HG02938 (cell line): Measurements from ENCODE around the gene CFAP20DC.
"Not testable (repeated sequence)": the region's sequence is repeated elsewhere in the genome, so short reads cannot be mapped to it uniquely, and the experiment has no call there.

ENCODE experiments used
- ATAC-seq: cut with Tn5 transposase; IDR thresholded peaks from one replicate; pipeline ENCODE4 v1.9.1; 2021; ENCODE audit warnings: mild to moderate bottlenecking, moderate library complexity; ENCODE audit not compliant: unreplicated experiment

The CFAP20DC gene

GRCh38 chr3:58806551-58807244 lies 243.1 kb downstream of the CFAP20DC start:
- not testable (repeated sequence) for ATAC-seq

GRCh38 chr3:58804914-58805313 lies 244.9 kb downstream of the CFAP20DC start:
- no peak for ATAC-seq

- no peak for ATAC-seq
Observed at GRCh38 chr3:58801541-58801940, 248.3 kb downstream of the CFAP20DC start.

GRCh38 chr3:58800940-58801339 lies 248.9 kb downstream of the CFAP20DC start:
- ATAC-seq: no peak

GRCh38 chr3:58800032-58800431 lies 249.8 kb downstream of the CFAP20DC start:
- no peak for ATAC-seq

- ATAC-seq: no peak
Observed at GRCh38 chr3:58799271-58799670, 250.6 kb downstream of the CFAP20DC start.

- ATAC-seq: no peak
Observed at GRCh38 chr3:58798312-58798711, 251.5 kb downstream of the CFAP20DC start.

- no peak for ATAC-seq
Observed at GRCh38 chr3:58794750-58795149, 255.1 kb downstream of the CFAP20DC start.

GRCh38 chr3:58793938-58794337 lies 255.9 kb downstream of the CFAP20DC start:
- no peak for ATAC-seq

GRCh38 chr3:58792921-58793451 lies 256.8 kb downstream of the CFAP20DC start:
- no peak for ATAC-seq

- ATAC-seq: no peak
Observed at GRCh38 chr3:58789385-58789784, 260.4 kb downstream of the CFAP20DC start.

GRCh38 chr3:58784888-58785287 lies 264.9 kb downstream of the CFAP20DC start:
- ATAC-seq: no peak

GRCh38 chr3:58784425-58784824 lies 265.4 kb downstream of the CFAP20DC start:
- ATAC-seq: no peak

- ATAC-seq: no peak
Observed at GRCh38 chr3:58783845-58784244, 266.0 kb downstream of the CFAP20DC start.

GRCh38 chr3:58779934-58780333 lies 269.9 kb downstream of the CFAP20DC start:
- no peak for ATAC-seq

GRCh38 chr3:58776231-58776630 lies 273.6 kb downstream of the CFAP20DC start:
- ATAC-seq: no peak

- no peak for ATAC-seq
Observed at GRCh38 chr3:58772462-58772861, 277.4 kb downstream of the CFAP20DC start.

- no peak for ATAC-seq
Observed at GRCh38 chr3:58769065-58769464, 280.8 kb downstream of the CFAP20DC start.

GRCh38 chr3:58766587-58767282 lies 283.1 kb downstream of the CFAP20DC start:
- no peak for ATAC-seq

GRCh38 chr3:58755150-58755549 lies 294.7 kb downstream of the CFAP20DC start:
- ATAC-seq: no peak

- ATAC-seq: peak; percentile 77
Observed at GRCh38 chr3:58754074-58754473, 295.8 kb downstream of the CFAP20DC start.

- no peak for ATAC-seq
Observed at GRCh38 chr3:58751882-58752567, 297.8 kb downstream of the CFAP20DC start.
